Cardiac septum (tissue), 1 donor: Measurements from ENCODE around the gene PSD4. TPM values are rescaled to one million over a fixed set of nuclear protein-coding genes. Genes with fewer than 3 reads are reported as not detected.
"Not testable (repeated sequence)": the region's sequence is repeated elsewhere in the genome, so short reads cannot be mapped to it uniquely, and the experiment has no call there.

ENCODE experiments used
- DNase-seq: peaks from one replicate; pipeline ENCODE4 v3.0.0-alpha.2; 2020; ENCODE audit warnings: low spot score
- intact Hi-C: fragments of 100-400 bp; cut with DNase I; formaldehyde crosslinking; loops from one replicate; pipeline ENCODE4 v1.14.0; 2022
- total RNA-seq: library from RNA; stranded (reverse); fragmentation: NEBNext Ultra II Directional; extraction: Animal tissue kit (Norgen Biotek cat#: 25700); gene quantifications from one replicate; pipeline ENCODE4 v1.2.1, GENCODE V29; 2021
- donor health status: DM: no; HTN: no; CAD: no.

PSD4 gene
- total RNA-seq, 1 donor from 2014 or later, result 2.3 TPM

GRCh38 chr2:113229795-113230194 lies 56.0 kb downstream of the PSD4 start:
- DNase-seq, result no peak
- intact Hi-C loops, result no loop called here

GRCh38 chr2:113230531-113230930 lies 56.8 kb downstream of the PSD4 start:
- DNase-seq, result no peak
- intact Hi-C loops, result no loop called here

GRCh38 chr2:113231064-113231463 lies 57.3 kb downstream of the PSD4 start:
- no peak for DNase-seq
- intact Hi-C loops, result no loop called here

GRCh38 chr2:113232123-113232522 lies 58.4 kb downstream of the PSD4 start:
- intact Hi-C loops, result no loop called here

GRCh38 chr2:113232740-113233139 lies 59.0 kb downstream of the PSD4 start:
- no peak for DNase-seq
- intact Hi-C loops, result no loop called here

More at GRCh38 chr2:113232123-113232522, 58.4 kb downstream of the PSD4 start:
- no peak for DNase-seq

GRCh38 chr2:113233593-113234550 lies 60.1 kb downstream of the PSD4 start:
- intact Hi-C loops, result no loop called here

GRCh38 chr2:113234721-113235346 lies 61.1 kb downstream of the PSD4 start:
- no peak for DNase-seq
- intact Hi-C loops, result no loop called here

More at GRCh38 chr2:113233593-113234550, 60.1 kb downstream of the PSD4 start:
- DNase-seq, result no peak

GRCh38 chr2:113235347-113236226 lies 61.8 kb downstream of the PSD4 start:
- DNase-seq, intact Hi-C loops: not testable (repeated sequence)

GRCh38 chr2:113236367-113237159 lies 62.8 kb downstream of the PSD4 start:
- intact Hi-C loops, result no loop called here
- no peak for DNase-seq

GRCh38 chr2:113237604-113238160 lies 63.9 kb downstream of the PSD4 start:
- no peak for DNase-seq
- intact Hi-C loops, result no loop called here

- intact Hi-C loops, result no loop called here
- no peak for DNase-seq
These were observed 65.4 kb downstream of the PSD4 start for GRCh38 chr2:113238871-113239839.

- intact Hi-C loops, result loop anchor here (5.0 kb wide), 1 partner anchor 103 kb away; no protein-coding TSS in a partner anchor
- DNase-seq, result peak; percentile 86
These were observed 66.6 kb downstream of the PSD4 start for GRCh38 chr2:113240150-113240914.

- DNase-seq, result no peak
- intact Hi-C loops, result loop anchor here (5.0 kb wide), 1 partner anchor 104 kb away; no protein-coding TSS in a partner anchor
These were observed 67.4 kb downstream of the PSD4 start for GRCh38 chr2:113240915-113241911.

GRCh38 chr2:113242327-113242726 lies 68.6 kb downstream of the PSD4 start:
- DNase-seq, result no peak
- intact Hi-C loops, result loop anchor here (5.0 kb wide), 1 partner anchor 105 kb away; no protein-coding TSS in a partner anchor

GRCh38 chr2:113245276-113245711 lies 71.5 kb downstream of the PSD4 start:
- DNase-seq, result no peak
- intact Hi-C loops, result no loop called here
